HFFc6 (cell line): ENCODE results near the gene TNFAIP8L1. TPM values are rescaled to one million over a fixed set of nuclear protein-coding genes. Genes with fewer than 3 reads are reported as not detected.

Experiments
- DNase-seq: peaks from one replicate; pipeline ENCODE4 v3.0.0-alpha.2; 2018
- H3K27ac Mint-ChIP-seq: 2 replicates; pipeline ENCODE4 v1.8.0; 2020; ENCODE audit warnings: mild to moderate bottlenecking, mixed read lengths
- H3K27me3 Mint-ChIP-seq: 2 replicates; pipeline ENCODE4 v1.8.0; 2021; ENCODE audit warnings: mild to moderate bottlenecking, moderate library complexity, mixed read lengths; ENCODE audit not compliant: insufficient read depth
- H3K36me3 Mint-ChIP-seq: 2 replicates; pipeline ENCODE4 v1.8.0; 2021; ENCODE audit warnings: low read depth, mixed read lengths
- H3K4me1 Mint-ChIP-seq: 2 replicates; pipeline ENCODE4 v1.8.0; 2020; ENCODE audit warnings: low read depth, mixed read lengths
- H3K4me3 Mint-ChIP-seq: 2 replicates; pipeline ENCODE4 v1.8.0; 2020; ENCODE audit warnings: mild to moderate bottlenecking, moderate library complexity, mixed read lengths
- H3K9me3 Mint-ChIP-seq: 2 replicates; pipeline ENCODE4 v1.8.0; 2020; ENCODE audit warnings: mild to moderate bottlenecking, mixed read lengths
- CTCF ChIP-seq: fragments of 200-600 bp; sonication (generic); IDR thresholded peaks from 2 replicates; pipeline ENCODE4 v1.5.0; 2021; ENCODE audit warnings: antibody characterized with exemption, mild to moderate bottlenecking
- total RNA-seq, 6 experiments: library from RNA; stranded (reverse); fragmentation: NEBNext Ultra II Directional; extraction: Animal tissue kit (Norgen Biotek cat#: 25700); gene quantifications; 2 replicates in 1 of 6; 3 replicates in 5 of 6; pipeline ENCODE4 v1.2.3, GENCODE V29; 2021

Gene TNFAIP8L1
- total RNA-seq, 6 experiments from 2014 or later = 4.5 to 8.2 (median 6.7) TPM

GRCh38 chr19:4664642-4665041 lies 25.3 kb downstream of the TNFAIP8L1 start:
- Mint-ChIP-seq H3K27ac (no peak overlapping the region), H3K9me3 (no peaks in the 10 kb centered on the region), H3K4me1 (peaks cover 20% of the 10 kb centered on the region), H3K36me3 (peaks cover 28% of the 10 kb centered on the region), H3K4me3 (no peak overlapping the region), H3K27me3 (peaks cover 5% of the 10 kb centered on the region; the same call in 1 of the 2 replicates)
- no peak for TF ChIP-seq CTCF
- DNase-seq = no peak

DNA sequence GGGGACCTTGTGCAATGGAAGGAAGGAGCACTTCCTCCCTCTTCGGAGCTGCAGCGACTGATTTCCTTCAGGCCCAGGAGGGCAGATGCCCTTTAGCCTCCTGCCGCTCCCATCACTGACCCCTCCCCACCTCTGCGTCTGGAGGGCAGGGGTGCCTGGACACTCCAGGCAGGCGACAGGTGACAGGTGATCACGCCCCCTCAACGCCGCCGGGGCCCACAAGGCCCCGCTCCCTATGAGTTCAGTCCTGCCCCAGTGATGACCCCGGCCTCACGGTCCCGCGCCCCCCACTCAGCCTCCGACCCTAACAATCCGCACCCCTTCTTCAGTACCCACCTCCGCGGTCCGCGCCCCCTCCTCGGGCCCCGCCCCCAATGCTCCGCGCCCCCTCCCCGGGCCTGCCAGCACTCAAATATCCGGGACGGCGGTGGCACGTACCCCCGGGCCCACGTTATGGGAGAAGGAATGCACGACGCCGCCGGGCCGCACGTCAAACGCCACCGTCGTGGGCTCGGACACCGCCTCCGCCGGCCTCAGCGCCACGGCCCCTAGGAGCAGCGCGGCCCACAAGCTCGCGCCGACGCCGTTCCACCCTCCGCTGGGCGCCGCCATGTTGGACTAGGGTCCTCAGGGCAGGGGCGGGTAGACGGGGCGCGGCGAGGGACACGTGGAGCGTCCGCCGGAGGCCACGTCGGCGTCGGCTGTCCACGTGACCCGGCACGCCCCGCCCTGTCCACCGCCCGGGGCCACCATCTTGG lies 30.6 kb downstream of the TNFAIP8L1 start, which contains the start of gene MYDGF:
MYDGF (minus strand) TSS at position 620 of the 758 bp plus-strand sequence; CDS start at position 612, 8 bp downstream.
- Mint-ChIP-seq H3K27ac (peak within 1 kb of the TSS; percentile 86), H3K27me3 (peaks cover 5% of the 10 kb centered on the region), H3K36me3 (peaks cover 15% of the 10 kb centered on the region), H3K4me1 (peaks cover 22% of the 10 kb centered on the region), H3K4me3 (peak within 1 kb of the TSS; percentile 95), H3K9me3 (no peaks in the 10 kb centered on the region)
- TF ChIP-seq CTCF = no peak
- peak; percentile 83 for DNase-seq

- TF ChIP-seq CTCF = no peak
- no peak overlapping the region for H3K4me3 Mint-ChIP-seq
- peak overlapping the region; percentile 28; the same call in 1 of the 2 replicates for H3K27ac Mint-ChIP-seq
- no peaks in the 10 kb centered on the region for H3K9me3 Mint-ChIP-seq
- no peak for DNase-seq
- H3K27me3 Mint-ChIP-seq = peaks cover 7% of the 10 kb centered on the region
- H3K4me1 Mint-ChIP-seq = peaks cover 22% of the 10 kb centered on the region
- H3K36me3 Mint-ChIP-seq = peaks cover 15% of the 10 kb centered on the region
Measured at GRCh38 chr19:4671185-4671851, 32.0 kb downstream of the TNFAIP8L1 start.

DNA sequence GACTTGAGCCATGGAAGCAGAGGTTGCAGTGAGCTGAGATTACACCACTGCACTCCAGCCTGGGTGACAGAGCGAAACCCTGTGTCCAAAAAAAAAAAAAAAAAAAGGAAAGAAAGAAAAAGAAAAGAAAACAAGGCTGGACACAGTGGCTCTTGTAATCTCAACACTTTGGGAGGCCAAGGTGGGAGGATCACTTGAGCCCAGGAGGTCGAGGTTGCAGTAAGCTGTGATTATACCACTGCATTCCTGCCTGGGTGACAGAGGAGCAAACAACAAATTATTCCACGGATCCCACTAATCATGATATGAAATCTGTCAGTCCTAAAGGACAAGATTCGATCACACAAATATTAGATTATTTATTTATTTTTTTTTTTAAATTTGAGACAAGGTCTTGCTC lies 33.9 kb downstream of the TNFAIP8L1 start:
- Mint-ChIP-seq H3K4me1 (peaks cover 20% of the 10 kb centered on the region), H3K36me3 (peaks cover 17% of the 10 kb centered on the region), H3K4me3 (no peak overlapping the region), H3K27me3 (peaks cover 7% of the 10 kb centered on the region), H3K27ac (no peak overlapping the region), H3K9me3 (no peaks in the 10 kb centered on the region)
- DNase-seq = no peak
- no peak for TF ChIP-seq CTCF

DNA sequence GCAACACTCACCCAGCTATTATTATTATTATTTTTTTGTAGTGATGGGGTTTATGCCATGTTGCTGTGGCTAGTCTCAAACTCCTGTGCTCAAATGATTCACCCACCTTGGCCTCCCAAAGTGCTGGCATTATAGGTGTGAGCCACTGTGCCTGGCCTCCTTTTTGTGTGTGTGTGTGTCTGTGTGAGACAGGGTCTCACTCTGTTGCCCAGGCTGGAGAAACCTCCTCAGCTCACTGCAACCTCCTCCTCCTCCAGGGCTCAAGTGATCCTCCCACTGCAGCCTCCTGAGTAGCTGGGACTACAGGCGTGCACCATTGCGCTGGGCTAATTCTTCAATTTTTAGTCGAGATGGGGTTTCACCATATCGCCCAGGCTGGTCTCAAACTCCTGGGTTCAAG lies 34.4 kb downstream of the TNFAIP8L1 start:
- DNase-seq = no peak
- Mint-ChIP-seq H3K27ac (peak overlapping the region; percentile 51; the same call in 1 of the 2 replicates), H3K4me3 (no peak overlapping the region), H3K9me3 (no peaks in the 10 kb centered on the region), H3K36me3 (peaks cover 15% of the 10 kb centered on the region), H3K4me1 (peaks cover 15% of the 10 kb centered on the region), H3K27me3 (peaks cover 7% of the 10 kb centered on the region)
- TF ChIP-seq CTCF = no peak
